ENCODE measurements around the gene HLTF.
"Not testable (repeated sequence)": the region's sequence is repeated elsewhere in the genome, so short reads cannot be mapped to it uniquely, and the experiment has no call there.

The HLTF gene

DNA sequence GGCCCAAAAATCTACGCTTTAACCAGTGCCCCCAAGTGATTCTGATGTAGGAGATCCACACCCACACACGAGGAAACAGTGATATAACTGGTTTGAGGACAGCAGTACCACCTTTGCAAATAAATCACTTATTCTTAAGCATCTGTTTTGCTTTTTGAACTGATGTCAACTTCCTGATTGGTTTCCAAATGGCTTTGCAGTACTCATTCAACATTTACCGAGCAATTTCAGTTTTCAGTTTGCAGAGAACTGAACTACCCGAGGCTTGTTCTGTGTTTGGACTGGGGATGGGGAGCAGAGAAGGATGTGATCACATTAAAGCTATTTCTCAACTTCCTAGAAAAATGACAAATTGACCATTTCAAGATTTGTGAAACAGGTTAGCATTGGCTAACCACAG lies 96.1 kb downstream of the HLTF start:
- DNase-seq = no peak

DNA sequence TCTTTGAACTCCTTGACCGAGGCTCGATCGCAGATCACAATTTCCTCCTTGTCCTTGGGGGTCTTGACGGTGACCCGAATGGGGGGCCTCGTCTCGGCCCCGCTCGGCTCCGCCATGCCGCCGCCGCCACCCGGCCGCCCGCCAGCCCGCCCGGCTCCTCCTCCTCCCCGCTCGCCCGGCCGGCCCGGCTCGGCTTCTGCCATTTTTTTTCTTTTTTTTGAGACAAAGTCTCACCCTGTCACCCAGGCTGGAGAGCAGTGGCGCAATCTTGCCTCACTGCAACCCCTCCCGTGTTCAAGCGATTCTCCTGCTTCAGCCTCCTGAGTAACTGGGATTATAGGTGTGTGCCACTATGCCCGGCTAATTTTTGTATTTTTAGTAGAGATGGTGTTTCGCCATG lies 98.8 kb downstream of the HLTF start:
- DNase-seq = not testable (repeated sequence)

DNA sequence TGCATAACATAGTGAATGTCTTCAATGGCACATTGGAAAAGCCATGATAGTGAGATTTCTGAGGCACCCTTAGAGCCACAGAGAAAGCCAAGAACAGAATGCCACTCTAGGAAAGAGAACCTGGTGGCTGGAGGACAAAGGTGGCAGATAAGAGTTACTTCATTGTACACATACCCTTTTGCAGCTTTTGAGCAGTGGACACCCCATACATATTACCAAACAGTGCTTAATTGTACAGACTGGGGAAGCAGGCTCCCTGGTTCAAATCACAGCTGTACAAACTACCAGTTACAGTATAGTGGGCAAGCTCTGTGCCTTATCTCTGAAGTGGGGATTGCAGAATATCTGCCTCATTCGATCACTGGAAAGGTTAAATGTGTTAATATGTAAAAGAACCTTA lies 105.1 kb downstream of the HLTF start:
- DNase-seq = no peak

Measured in DMS79 treated with DMSO at 0.1 percent for 48 hours (cell line).